GM11168 (cell line): ENCODE results near the gene PRKG2.
"Not testable (repeated sequence)": the region's sequence is repeated elsewhere in the genome, so short reads cannot be mapped to it uniquely, and the experiment has no call there.

Source experiments
- in situ Hi-C: fragments of 300-500 bp; cut with MboI; formaldehyde crosslinking; loops from one replicate; pipeline ENCODE4 v1.12.0; 2022; ENCODE audit warnings: low sequenced_read_pairs; ENCODE audit not compliant: unreplicated experiment

The PRKG2 gene

GRCh38 chr4:81214881-81215868, at the start of gene PRKG2:
Gene PRKG2, minus strand, starts transcription at chr4:81215222. Its CDS starts 10,175 bp downstream, at chr4:81205047.
- in situ Hi-C loops, result no loop called here

- in situ Hi-C loops, result no loop called here
Observed at GRCh38 chr4:81260443-81261101, 45.5 kb upstream of the PRKG2 start.

DNA sequence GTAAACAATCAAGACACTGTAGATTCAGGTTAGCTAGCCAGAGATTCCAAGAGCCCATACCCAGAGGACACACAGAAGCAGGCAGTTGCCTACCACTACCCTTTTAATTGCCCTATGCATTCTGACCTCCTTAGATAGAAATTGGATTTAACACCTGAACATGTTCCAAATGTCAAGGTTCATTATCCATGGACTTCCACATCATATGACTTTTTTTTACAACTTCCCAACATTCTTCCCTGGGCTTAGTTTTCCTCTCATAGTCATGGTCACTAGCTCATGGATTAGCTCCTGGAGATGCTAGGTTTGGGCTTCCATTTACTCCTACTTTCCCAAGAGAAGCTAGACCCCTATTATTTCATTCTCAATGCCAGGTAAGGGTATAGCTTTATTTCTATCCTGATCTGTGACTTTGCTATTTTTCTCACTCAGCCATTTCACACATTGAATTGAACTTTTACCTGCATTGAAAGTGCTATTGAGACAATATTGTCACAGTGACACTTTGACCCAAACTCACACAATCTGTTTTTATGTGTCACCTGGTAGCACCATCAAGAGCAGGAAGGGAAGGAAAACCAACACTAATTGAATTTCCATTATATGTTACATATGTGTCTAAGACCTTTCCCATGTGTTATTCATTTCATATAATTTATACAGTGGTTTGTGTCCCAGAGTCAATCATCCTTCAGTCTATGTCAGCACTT, 44.0 kb upstream of the PRKG2 start:
- in situ Hi-C loops, result no loop called here

DNA sequence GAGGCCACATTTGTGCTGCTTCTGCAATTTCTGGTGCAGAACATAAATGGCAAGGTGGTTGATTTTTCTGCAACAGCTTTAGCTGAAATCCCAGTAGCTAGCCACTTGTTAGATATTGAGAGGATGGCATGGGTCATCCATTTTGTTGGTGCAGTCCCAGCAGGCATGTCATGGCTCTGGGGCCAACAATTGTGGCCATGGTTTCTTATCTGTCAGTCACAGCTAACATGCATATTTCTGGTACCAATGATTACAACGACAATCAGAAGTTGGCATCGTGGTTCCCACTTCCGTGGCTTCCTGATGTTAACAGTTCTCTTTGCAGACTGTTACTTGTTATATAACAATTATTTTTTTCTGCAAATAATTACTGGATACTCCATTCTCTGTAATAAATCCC, 42.8 kb upstream of the PRKG2 start:
- in situ Hi-C loops, result no loop called here

DNA sequence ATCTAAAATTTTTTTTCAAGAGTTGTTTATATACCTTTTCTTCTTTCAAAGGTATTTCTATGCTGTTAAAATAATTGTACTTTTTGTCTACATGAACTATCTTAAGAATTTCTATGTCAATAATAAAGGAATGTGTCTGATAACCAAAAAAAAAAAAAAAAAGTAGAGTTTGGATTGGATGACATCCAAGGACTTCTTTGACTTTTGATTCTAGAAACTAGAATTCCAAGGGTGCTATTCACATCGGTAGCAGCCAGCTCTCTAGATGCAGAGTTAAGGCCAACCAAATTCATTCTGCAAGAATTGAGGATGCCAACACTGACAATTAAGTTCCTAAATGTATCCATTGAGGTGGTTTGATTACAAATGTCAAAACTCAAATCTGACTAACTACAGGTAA, 42.0 kb upstream of the PRKG2 start:
- in situ Hi-C loops, result no loop called here

DNA sequence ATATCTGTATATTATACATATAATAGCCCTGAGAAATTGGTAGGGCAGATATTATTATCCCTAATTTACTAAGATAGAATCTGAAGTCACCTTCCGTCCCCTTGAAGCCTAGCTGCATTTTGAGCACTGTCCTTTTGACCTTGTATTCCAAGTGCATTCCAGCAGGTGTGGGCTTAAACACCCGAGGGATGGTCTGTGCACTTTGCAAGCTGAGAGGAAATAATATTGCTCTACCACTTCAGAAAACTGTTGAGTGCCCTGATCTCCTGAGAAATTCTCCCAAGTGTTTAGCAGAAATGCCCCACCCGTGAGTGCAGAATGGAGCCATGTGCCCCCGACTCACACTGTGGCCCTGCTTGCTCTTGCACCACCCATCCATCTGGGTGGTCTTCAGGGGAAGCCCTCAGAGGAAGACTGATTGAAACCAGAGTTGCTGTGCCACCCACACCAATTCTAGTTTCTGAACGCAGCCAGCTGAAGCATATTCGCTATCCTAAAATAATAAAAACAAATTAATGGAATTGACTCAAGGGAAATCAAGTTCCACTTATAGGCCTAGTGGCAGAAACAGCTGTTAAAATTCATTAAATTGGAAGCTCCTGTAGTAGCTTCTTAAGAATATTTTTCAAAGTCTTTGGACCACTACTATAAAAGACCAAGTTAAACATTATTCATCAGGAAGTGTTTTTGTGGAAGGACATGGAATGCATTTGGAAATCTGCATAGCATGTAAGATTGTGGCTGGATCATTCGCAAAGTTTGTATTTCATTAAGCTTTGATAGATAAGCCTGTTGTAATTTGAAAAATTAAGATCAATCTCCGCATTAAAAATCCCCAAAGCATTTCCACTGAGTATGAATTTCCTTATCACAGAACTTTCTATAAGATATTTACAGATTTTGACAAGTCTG, 41.3 kb upstream of the PRKG2 start:
- in situ Hi-C loops, result no loop called here

- in situ Hi-C loops, result no loop called here
Observed at GRCh38 chr4:81255524-81255923, 40.5 kb upstream of the PRKG2 start.

- in situ Hi-C loops, result no loop called here
Observed at GRCh38 chr4:81250430-81250829, 35.4 kb upstream of the PRKG2 start.

DNA sequence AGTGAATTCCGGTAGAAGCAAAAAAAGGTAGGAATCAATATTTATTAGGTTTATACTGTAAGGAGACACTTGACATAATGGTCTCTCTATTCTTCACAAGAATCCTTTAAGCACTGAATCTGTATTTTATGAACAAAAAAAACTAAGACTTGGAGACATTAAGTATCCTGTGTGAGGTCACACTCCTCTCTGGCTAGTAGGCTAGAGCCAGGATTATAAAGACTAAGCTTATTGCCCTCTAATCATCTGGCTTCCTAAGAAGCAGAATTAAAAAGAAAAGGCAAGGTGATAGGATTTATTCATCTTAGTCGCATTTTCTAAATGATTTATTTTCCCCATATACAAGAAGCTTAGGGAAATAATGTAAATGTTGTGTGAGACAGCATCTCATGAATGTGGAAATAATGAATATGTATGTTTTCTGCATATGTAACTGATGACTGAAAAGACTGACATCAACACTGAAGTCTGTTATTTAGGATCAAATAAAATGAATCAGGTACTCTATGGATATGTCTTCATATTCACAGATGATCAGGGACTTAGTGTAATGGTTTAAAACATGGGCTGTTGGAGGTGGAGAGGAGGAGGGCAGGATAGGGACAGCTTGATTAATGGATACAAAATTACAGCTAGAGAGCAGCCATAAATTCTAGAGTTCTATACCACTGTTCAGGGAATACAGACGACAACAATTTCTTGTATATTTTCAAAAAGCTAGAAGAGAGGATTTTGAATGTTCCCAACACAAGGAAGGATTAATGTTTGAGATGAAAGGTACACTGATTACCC, 30.4 kb upstream of the PRKG2 start:
- in situ Hi-C loops, result loop anchor here (10.0 kb wide), 1 partner anchor 171 kb away; no protein-coding TSS in a partner anchor

DNA sequence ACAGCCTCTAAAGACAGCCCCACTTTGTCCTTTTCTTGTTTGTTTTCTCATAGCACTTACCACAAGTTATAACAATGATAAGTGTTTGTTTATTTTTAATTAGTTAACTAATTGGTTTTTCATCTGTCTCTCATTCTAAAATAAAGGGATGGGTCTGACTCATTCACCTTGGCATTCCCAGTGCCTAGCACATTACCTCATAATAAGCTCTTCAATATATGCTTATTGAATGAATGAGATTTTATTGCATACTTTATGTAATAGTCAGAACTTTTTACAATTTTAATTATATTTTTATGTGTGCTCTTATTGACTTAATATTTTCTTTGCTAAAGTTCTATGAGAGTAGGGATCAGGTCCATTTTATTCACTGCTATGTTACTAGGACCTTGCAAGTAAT, 22.8 kb upstream of the PRKG2 start:
- in situ Hi-C loops, result no loop called here

DNA sequence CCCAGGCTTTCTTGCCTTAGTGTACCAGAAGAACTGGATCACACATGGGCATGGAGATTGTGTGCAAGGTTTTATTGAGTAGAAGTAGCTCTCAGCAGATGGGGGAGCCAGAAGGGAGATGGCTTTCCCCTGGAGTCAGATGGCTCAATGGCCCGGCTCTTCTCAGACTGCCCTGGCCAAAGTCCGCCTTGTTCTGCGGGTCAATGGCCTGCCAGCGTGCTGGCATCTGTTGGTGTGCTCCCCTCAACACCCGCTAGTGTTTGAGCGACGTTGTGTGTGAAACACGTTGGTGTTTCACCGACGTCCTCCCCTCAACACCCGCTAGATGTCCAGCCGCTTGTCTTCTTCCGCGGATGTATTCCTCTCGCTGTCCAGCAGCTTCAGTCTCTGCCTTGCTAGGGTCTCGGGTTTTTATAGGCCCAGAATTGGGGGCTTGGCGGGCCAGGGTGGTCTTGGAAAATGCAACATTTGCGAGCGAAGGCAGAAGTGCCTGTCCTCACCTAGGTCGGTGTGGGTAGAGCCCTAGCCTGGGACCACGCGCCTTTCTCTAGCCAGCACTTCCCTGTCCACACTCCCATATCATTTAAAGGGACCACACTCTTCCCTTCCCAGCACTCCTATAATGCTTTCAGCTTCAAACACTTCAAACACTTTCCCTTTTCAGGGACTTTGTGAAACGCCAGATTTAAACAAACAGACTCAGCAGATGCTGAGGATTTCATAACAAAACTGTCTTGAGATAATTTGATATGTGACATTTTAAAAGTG, 21.1 kb upstream of the PRKG2 start:
- in situ Hi-C loops, result no loop called here

- in situ Hi-C loops, result no loop called here
Observed at GRCh38 chr4:81227968-81228367, 12.9 kb upstream of the PRKG2 start.

DNA sequence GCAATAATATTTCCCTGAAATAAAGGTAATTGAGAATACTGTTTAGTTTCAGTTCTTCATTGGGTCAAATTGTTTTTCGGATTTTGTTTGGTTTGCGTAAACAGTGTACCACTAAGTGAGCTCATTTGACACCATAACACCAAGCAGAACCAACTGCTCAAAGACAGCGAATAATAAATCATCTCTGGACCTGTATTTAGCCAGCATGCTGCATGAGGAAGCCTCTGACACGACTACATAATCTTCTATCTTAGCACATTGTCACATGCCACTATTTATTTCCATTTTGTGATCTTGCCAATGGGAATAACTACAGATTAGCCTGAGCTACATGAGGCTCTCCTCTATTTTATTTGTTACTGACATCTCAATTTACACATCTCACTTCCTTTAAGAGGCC, 12.1 kb upstream of the PRKG2 start:
- in situ Hi-C loops, result no loop called here

DNA sequence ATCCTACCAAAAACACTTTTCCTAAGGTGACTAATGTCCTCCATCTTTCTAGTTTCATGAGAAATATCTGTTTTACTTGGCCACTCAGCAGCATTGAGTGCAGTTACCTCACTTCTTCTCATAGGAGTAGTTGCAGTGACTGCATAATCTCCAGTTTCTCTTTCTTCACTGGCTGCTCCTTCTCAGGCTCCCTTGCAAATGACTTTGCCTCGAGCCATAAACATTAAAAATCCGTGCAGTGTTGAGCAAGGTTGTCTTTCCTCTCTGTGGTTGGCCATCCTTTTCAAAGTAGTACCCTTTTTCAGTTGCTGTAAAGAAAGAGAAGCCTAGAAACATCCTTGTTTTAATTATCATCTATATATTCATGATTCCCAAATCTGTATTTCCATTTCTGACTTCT, 10.2 kb upstream of the PRKG2 start:
- in situ Hi-C loops, result no loop called here

DNA sequence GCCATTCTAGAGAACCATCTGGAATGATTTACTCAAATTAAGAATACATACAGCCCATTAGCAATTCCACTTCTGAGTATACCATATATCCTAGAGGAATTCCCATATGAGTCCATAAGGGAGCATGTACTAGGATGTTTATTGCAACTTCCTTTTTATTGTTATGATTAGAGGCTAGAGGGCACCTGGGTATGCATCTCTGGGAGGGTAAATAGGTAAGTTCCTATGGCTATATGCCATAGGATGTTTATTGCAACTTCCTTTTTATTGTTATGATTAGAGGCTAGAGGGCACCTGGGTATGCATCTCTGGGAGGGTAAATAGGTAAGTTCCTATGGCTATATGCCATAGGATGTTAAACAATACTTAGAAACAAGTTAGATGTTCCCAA, 7.1 kb upstream of the PRKG2 start:
- in situ Hi-C loops, result not testable (repeated sequence)

GRCh38 chr4:81221303-81222081, 6.5 kb upstream of the PRKG2 start:
- in situ Hi-C loops, result no loop called here

DNA sequence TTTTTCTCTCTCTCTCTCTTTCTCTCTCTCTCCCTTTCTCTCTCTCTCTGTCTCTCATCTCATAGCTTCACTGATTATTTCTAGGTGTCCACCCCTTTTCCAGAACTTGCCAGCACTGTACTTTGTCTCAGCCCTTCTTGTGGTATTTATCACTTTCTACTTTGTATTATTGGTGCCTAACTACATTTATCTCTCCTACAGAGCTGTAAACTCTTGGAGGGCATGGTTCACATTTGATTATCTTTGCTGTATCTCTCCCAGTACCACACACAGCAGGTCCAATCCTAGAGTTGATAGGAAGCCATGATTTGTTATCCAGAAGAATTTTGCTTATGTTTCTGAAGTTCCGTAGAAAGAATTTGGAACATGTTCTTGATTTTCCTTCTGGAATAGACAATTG, 5.2 kb upstream of the PRKG2 start:
- in situ Hi-C loops, result no loop called here

DNA sequence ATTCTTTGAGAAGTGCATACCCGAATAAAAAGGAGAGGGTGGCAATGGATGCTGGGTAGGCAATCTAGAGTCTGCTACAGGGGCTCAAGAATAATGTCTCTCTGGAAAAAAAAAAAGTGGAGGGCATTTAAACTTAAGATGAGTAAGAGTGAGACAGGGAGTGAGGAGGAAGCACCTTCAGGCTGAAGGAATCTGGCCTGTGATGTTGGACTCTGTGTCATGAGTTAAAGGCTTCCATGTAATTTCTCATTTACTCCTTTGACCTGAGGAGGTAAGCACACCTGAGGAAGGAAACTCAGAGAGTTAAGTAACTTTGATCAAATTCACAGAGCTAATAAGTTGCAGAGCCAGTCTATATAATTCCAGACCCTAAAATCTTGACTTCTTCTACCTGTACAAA, 3.2 kb upstream of the PRKG2 start:
- in situ Hi-C loops, result no loop called here
